Activated CD8-positive, alpha-beta T cell treated with anti-CD3 and anti-CD28 coated beads for 36 hours (primary cell): ENCODE data around the gene CPPED1. TPM values are rescaled to one million over a fixed set of nuclear protein-coding genes. Genes with fewer than 3 reads are reported as not detected.

Experiments used
- ATAC-seq: fragments of 200-7000 bp; cut with Tn5 transposase; one replicate; pipeline ENCODE4 v1.10.0; 2021; ENCODE audit warnings: mild to moderate bottlenecking, moderate library complexity
- CTCF ChIA-PET: fragments of 350-600 bp; sonication (Branson Sonifier 250); formaldehyde crosslinking; loops from one replicate; lab custom pipeline; 2021; ENCODE audit warnings: antibody characterized with exemption; lab: Charles Lee
- POLR2A ChIA-PET: fragments of 350-600 bp; sonication (Branson Sonifier 250); formaldehyde crosslinking; loops from one replicate; lab custom pipeline; 2021; ENCODE audit warnings: antibody characterized with exemption; lab: Charles Lee
- DNase-seq: peaks from one replicate; pipeline ENCODE4 v3.0.0-alpha.2; 2020
- H3K27ac Mint-ChIP-seq: one replicate; pipeline ENCODE4 v1.8.0; 2021; ENCODE audit warnings: mild to moderate bottlenecking, mixed read lengths
- H3K27me3 Mint-ChIP-seq: one replicate; pipeline ENCODE4 v1.8.0; 2021; ENCODE audit warnings: mixed read lengths
- H3K36me3 Mint-ChIP-seq: one replicate; pipeline ENCODE4 v1.8.0; 2021; ENCODE audit warnings: low read depth, mixed read lengths
- H3K4me1 Mint-ChIP-seq: one replicate; pipeline ENCODE4 v1.8.0; 2021; ENCODE audit warnings: low read depth, mixed read lengths
- H3K4me3 Mint-ChIP-seq: one replicate; pipeline ENCODE4 v1.8.0; 2021; ENCODE audit warnings: mild to moderate bottlenecking, moderate library complexity, mixed read lengths
- H3K9me3 Mint-ChIP-seq: one replicate; pipeline ENCODE4 v1.8.0; 2021; ENCODE audit warnings: mixed read lengths
- intact Hi-C: fragments of 100-400 bp; cut with micrococcal nuclease; formaldehyde crosslinking; loops from one replicate; pipeline ENCODE4 v1.10.0; 2022
- microRNA-seq: library from miRNA; unstranded; fragments of <30 nt; microRNA quantifications from one replicate; pipeline ENCODE4 v1.2.0, GENCODE V29; 2022; ENCODE audit warnings: borderline microRNAs expressed, borderline replicate concordance
- total RNA-seq, 2 experiments: library from RNA; stranded (reverse); gene quantifications; one replicate each; pipeline ENCODE4 v1.2.3, GENCODE V29; 2021
- TF ChIP-seq, protein P1 (sequence below): fragments of 200-600 bp; IDR thresholded peaks from one replicate; pipeline ENCODE4 v1.8.0; 2022; ENCODE audit warnings: antibody characterized with exemption, mild to moderate bottlenecking

Gene CPPED1
- total RNA-seq, 2 experiments from 2014 or later, result 5.0 to 5.7 TPM

DNA sequence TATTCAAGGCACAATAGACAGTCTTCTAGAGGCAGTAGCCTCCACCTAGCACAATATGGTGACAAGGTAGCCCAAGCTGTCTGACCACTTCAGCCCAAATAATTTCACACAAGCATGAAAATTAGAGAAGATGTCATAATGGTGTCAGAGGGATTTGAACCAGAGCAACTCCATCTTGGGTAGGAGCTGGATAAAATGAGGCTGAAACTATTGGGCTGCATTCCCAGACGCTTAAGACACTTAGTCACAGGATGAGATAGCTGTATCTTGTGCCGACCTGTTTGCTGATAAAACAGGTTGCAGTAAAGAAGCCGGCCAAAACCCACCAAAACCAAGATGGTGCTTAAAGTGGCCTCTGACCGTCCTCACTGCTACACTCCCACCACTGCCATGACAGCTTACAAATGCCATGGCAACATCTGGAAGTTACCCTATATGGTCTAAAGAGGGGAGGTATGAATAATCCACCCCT lies 192.6 kb downstream of the CPPED1 start:
- H3K27me3 Mint-ChIP-seq, result peaks cover 14% of the 10 kb centered on the region
- no peak overlapping the region for H3K27ac Mint-ChIP-seq
- ChIA-PET CTCF (no interaction called here), POLR2A (no interaction called here)
- H3K4me3 Mint-ChIP-seq, result no peak overlapping the region
- H3K4me1 Mint-ChIP-seq, result peaks cover 20% of the 10 kb centered on the region
- intact Hi-C loops, result no loop called here
- TF ChIP-seq, protein P1, sequence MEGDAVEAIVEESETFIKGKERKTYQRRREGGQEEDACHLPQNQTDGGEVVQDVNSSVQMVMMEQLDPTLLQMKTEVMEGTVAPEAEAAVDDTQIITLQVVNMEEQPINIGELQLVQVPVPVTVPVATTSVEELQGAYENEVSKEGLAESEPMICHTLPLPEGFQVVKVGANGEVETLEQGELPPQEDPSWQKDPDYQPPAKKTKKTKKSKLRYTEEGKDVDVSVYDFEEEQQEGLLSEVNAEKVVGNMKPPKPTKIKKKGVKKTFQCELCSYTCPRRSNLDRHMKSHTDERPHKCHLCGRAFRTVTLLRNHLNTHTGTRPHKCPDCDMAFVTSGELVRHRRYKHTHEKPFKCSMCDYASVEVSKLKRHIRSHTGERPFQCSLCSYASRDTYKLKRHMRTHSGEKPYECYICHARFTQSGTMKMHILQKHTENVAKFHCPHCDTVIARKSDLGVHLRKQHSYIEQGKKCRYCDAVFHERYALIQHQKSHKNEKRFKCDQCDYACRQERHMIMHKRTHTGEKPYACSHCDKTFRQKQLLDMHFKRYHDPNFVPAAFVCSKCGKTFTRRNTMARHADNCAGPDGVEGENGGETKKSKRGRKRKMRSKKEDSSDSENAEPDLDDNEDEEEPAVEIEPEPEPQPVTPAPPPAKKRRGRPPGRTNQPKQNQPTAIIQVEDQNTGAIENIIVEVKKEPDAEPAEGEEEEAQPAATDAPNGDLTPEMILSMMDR, result no peak
- DNase-seq, result no peak
- ATAC-seq, result no peak
- H3K9me3 Mint-ChIP-seq, result peaks cover 10% of the 10 kb centered on the region
- H3K36me3 Mint-ChIP-seq, result no peaks in the 10 kb centered on the region

DNA sequence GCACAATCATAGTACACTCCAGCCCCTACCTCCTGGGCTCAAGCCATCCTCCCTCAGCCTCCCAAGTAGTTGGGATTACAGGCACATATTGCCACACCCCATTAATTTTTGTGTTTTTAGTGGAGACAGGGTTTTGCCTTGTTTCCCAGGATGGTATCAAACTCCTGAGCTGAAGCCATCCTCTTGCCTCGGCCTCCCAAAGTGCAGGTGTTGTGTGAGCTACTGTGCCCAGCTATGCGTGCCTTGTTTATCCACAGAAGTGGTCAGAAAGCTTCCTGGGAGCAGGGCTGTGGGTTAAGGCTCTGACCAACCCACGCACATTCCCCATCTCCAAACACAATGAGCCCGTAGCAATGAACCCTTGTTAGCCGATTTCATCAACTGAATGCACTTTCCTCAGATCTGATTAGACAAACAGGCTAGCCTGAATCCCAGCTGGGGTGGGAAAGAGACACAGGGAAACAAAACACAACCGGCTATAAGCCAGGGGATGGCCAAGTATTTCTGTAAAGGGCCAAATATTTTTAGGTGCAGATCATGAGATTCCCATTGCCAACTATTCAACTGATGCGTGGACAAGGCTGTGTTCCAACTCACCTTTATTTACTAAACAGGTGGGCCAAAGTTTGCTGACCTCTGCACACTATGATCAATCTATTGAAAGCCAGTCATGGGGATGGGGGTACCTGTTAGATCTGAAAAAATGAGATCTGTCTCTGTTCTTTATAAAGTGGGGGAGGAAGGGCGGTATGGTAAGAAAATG lies 193.6 kb downstream of the CPPED1 start:
- intact Hi-C loops, result no loop called here
- no peak for ATAC-seq

More for the DNA sequence above, 193.6 kb downstream of the CPPED1 start:
- Mint-ChIP-seq H3K4me3 (no peak overlapping the region), H3K27ac (no peak overlapping the region), H3K36me3 (no peaks in the 10 kb centered on the region), H3K9me3 (peaks cover 10% of the 10 kb centered on the region), H3K27me3 (peaks cover 14% of the 10 kb centered on the region), H3K4me1 (peaks cover 20% of the 10 kb centered on the region)
- ChIA-PET CTCF (no interaction called here), POLR2A (interaction anchor here (0.6 kb wide), 2 partner anchors 210 to 359 kb away, joined by 3 to 5 read pairs; no protein-coding TSS in a partner anchor)
- no peak for DNase-seq
- TF ChIP-seq, protein P1, result no peak

Small RNAs within 50 kb of the gene (microRNA-seq; reads per million reads assigned to microRNA genes)
- gene MIR4718, result not detected

Other genes with a start within 250 kb of the CPPED1 start
- gene SHISA9, start 97.7 kb upstream of the CPPED1 start, total RNA-seq, result not detected